ENCODE results near the gene CKAP2L. TPM values are rescaled to one million over a fixed set of nuclear protein-coding genes. Genes with fewer than 3 reads are reported as not detected.

Gene CKAP2L
- total and polyA plus RNA-seq, 9 of the 15 experiments (the other 6 are each of a cell fraction or from before 2014, with no cell fraction given): 10.4 to 21.9 (median 14.2) TPM

DNA sequence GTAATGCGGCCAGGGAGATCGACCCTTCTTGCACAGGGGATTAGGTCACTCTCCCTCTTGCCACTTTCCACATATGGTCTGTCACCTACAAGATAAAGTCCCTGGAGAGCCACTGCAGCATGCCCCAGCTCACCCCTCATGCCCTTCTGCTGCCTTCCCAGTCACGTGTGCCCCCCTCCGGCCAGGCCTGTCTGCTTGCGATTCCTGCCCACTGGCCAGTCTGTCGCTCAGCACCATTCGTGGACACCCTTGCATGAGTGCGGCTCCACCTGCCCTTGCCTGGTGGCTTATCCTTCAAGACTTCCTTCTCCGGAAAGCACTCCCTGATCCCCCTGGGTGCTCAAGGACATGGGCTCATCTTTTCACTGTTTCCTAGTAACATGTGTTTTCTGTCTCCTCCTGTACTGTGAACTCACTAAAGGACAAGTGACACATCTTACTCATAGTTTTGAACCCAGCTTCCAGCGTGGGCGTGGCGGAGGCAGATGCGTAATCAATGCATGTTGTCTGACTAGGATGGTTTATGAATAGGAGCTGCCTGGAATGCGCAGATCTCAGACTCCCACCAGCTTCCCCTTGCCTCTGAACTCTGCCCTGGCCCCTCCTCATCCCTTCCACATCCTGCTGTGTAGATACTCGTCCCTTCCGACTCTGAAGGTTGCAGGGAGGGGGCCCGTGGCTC lies 51.4 kb downstream of the CKAP2L start (continued):
- TF ChIP-seq, protein P1, sequence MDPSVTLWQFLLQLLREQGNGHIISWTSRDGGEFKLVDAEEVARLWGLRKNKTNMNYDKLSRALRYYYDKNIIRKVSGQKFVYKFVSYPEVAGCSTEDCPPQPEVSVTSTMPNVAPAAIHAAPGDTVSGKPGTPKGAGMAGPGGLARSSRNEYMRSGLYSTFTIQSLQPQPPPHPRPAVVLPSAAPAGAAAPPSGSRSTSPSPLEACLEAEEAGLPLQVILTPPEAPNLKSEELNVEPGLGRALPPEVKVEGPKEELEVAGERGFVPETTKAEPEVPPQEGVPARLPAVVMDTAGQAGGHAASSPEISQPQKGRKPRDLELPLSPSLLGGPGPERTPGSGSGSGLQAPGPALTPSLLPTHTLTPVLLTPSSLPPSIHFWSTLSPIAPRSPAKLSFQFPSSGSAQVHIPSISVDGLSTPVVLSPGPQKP (CRISPR knock-in tag; IDR thresholded peaks at IDR 0.05): no peak
- TF ChIP-seq CC2D1A (IDR thresholded peaks at IDR 0.05) (no peak), SPI1 (IDR thresholded peaks at IDR 0.05; ENCODE audit: borderline replicate concordance, low read depth, low read length) (no peak), CBFB (CRISPR knock-in tag; IDR thresholded peaks at IDR 0.05) (no peak), MNT (conservative IDR thresholded peaks at IDR 0.05) (peak; percentile 29 to 55; a peak in 3 of 4 replicates), BRD9 (IDR thresholded peaks at IDR 0.05; ENCODE audit: low read depth, partially characterized antibody) (no peak), ZC3H8 (IDR thresholded peaks at IDR 0.05) (no peak), PPARD (CRISPR knock-in tag; IDR thresholded peaks at IDR 0.05) (no peak), DMBX1 (CRISPR knock-in tag; IDR thresholded peaks at IDR 0.05; ENCODE audit: borderline replicate concordance) (no peak), ZNF140 (CRISPR knock-in tag; IDR thresholded peaks at IDR 0.05) (no peak), ATF3 (IDR thresholded peaks at IDR 0.05) (peak; percentile 63), ATF3 (CRISPR knock-in tag; conservative IDR thresholded peaks at IDR 0.05) (no peak), RBM39 (optimal IDR thresholded peaks at IDR 0.05; ENCODE audit: low read depth, low read length) (no peak), TFAM (CRISPR knock-in tag; conservative IDR thresholded peaks at IDR 0.05) (no peak), SAP30 (IDR thresholded peaks at IDR 0.05; ENCODE audit: borderline replicate concordance, insufficient read depth, low read depth, low read length, poor library complexity, severe bottlenecking) (no peak), HIVEP1 (CRISPR knock-in tag; IDR thresholded peaks at IDR 0.05) (no peak), OTX1 (CRISPR knock-in tag; IDR thresholded peaks at IDR 0.05) (no peak)
- TF ChIP-seq, protein P2, sequence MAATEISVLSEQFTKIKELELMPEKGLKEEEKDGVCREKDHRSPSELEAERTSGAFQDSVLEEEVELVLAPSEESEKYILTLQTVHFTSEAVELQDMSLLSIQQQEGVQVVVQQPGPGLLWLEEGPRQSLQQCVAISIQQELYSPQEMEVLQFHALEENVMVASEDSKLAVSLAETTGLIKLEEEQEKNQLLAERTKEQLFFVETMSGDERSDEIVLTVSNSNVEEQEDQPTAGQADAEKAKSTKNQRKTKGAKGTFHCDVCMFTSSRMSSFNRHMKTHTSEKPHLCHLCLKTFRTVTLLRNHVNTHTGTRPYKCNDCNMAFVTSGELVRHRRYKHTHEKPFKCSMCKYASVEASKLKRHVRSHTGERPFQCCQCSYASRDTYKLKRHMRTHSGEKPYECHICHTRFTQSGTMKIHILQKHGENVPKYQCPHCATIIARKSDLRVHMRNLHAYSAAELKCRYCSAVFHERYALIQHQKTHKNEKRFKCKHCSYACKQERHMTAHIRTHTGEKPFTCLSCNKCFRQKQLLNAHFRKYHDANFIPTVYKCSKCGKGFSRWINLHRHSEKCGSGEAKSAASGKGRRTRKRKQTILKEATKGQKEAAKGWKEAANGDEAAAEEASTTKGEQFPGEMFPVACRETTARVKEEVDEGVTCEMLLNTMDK (IDR thresholded peaks at IDR 0.05; ENCODE audit: borderline replicate concordance, insufficient read depth, low read depth, low read length, poor library complexity, severe bottlenecking): no peak
- TF ChIP-seq, protein P3, sequence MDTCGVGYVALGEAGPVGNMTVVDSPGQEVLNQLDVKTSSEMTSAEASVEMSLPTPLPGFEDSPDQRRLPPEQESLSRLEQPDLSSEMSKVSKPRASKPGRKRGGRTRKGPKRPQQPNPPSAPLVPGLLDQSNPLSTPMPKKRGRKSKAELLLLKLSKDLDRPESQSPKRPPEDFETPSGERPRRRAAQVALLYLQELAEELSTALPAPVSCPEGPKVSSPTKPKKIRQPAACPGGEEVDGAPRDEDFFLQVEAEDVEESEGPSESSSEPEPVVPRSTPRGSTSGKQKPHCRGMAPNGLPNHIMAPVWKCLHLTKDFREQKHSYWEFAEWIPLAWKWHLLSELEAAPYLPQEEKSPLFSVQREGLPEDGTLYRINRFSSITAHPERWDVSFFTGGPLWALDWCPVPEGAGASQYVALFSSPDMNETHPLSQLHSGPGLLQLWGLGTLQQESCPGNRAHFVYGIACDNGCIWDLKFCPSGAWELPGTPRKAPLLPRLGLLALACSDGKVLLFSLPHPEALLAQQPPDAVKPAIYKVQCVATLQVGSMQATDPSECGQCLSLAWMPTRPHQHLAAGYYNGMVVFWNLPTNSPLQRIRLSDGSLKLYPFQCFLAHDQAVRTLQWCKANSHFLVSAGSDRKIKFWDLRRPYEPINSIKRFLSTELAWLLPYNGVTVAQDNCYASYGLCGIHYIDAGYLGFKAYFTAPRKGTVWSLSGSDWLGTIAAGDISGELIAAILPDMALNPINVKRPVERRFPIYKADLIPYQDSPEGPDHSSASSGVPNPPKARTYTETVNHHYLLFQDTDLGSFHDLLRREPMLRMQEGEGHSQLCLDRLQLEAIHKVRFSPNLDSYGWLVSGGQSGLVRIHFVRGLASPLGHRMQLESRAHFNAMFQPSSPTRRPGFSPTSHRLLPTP (IDR thresholded peaks at IDR 0.05; ENCODE audit: borderline replicate concordance, extremely low read depth, insufficient read length): no peak
